ENCODE data around the gene TIGAR. TPM values are rescaled to one million over a fixed set of nuclear protein-coding genes. Genes with fewer than 3 reads are reported as not detected.

The TIGAR gene
- total and polyA plus RNA-seq, 2 donors (not counting 3 experiments of a cell fraction or from before 2014, with no cell fraction given) = 5.6 to 31.2 TPM

DNA sequence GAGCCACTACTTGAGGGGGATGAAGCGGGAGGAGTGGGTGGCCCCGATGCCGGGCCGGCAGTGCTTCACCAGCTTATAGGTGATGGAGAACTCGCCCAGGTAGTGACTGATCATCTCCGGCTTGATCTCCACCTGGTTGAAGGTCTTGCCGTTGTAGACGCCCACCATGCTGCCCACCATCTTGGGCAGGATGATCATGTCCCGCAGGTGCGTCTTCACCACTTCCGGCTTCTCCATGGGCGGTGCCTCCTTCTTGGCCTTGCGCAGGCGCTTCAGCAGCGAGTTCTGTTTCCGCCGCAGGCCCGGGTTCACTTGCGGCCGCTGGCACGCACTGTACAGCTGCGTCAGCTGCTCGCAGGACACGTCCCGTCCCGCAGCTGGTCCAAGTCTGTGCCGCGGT lies 3.4 kb downstream of the TIGAR start:
- no peaks in the 10 kb centered on the region for H3K36me3 ChIP-seq (ENCODE audit: control insufficient read depth in 2 of 2, extremely low read depth in 1 of 2, insufficient read depth in 2 of 2, low read length in 2 of 2)

More for the DNA sequence above, 3.4 kb downstream of the TIGAR start:
- no peak for FAIRE-seq
- dilution Hi-C loops (cut with MboI; ENCODE audit: extremely low pct_ligation_motif_present, low sequenced_read_pairs) (no loop called here), intact Hi-C loops (cut with micrococcal nuclease) (loop anchor here (5.0 kb wide), 1 partner anchor 213 kb away; the partner anchor contains the start of gene RAD51AP1)
- no peak for DNase-seq (ENCODE audit: low read depth, low spot score)
- no peak overlapping the region for H3K9ac ChIP-seq (replicated peaks; ENCODE audit: extremely low read depth, insufficient read depth, low read length)
- ChIA-PET POLR2A (no interaction called here), CTCF (interaction anchor here (0.7 kb wide), 1 partner anchor 18 kb away, joined by 3 read pairs; no protein-coding TSS in a partner anchor)
- H3K27me3 ChIP-seq (ENCODE audit: control insufficient read depth in 2 of 2, insufficient read depth in 2 of 2, low read length in 2 of 2) = no peaks in the 10 kb centered on the region
- no peak overlapping the region for H3K27ac ChIP-seq (ENCODE audit: insufficient read depth, low read depth, low read length)
- no peak overlapping the region for H3K4me3 ChIP-seq (replicated peaks in 1 of 3; ENCODE audit: insufficient read depth in 1 of 3, low read depth in 1 of 3, low read length in 3 of 3)
- peaks cover 12% of the 10 kb centered on the region for H3K4me1 ChIP-seq (ENCODE audit: control insufficient read depth, extremely low read depth, insufficient read depth, low read length)
- H3K79me2 ChIP-seq (ENCODE audit: control insufficient read depth, insufficient read depth, low read length) = peaks cover 44% of the 10 kb centered on the region
- H3K4me2 ChIP-seq (ENCODE audit: insufficient read depth, low read length) = no peak overlapping the region
- H3K9me3 ChIP-seq (replicated peaks; ENCODE audit: control insufficient read depth, insufficient read depth, low read length) = no peaks in the 10 kb centered on the region
- no peaks in the 10 kb centered on the region for H4K20me1 ChIP-seq (replicated peaks; ENCODE audit: control insufficient read depth, extremely low read depth, insufficient read depth, low read length)
- no peaks in the 10 kb centered on the region for H3K9me1 ChIP-seq (replicated peaks; ENCODE audit: control insufficient read depth, extremely low read depth, insufficient read depth, low read length)
- no peak overlapping the region for H2AFZ ChIP-seq (ENCODE audit: low read depth, low read length)
- TF ChIP-seq EZH2 (IDR thresholded peaks at IDR 0.05; ENCODE audit: borderline replicate concordance, low read depth, low read length, severe bottlenecking) (no peak), POLR2A (IDR thresholded peaks at IDR 0.05; ENCODE audit: low read depth, low read length) (no peak), JUN (IDR thresholded peaks at IDR 0.05; ENCODE audit: borderline replicate concordance, insufficient read depth, insufficient read length, low read depth) (no peak), GATA2 (IDR thresholded peaks at IDR 0.05; ENCODE audit: insufficient read depth, insufficient read length, low read depth, low read length) (no peak)
- TF ChIP-seq, protein P1, sequence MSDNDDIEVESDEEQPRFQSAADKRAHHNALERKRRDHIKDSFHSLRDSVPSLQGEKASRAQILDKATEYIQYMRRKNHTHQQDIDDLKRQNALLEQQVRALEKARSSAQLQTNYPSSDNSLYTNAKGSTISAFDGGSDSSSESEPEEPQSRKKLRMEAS (IDR thresholded peaks at IDR 0.05; ENCODE audit: insufficient read depth, insufficient read length) = no peak
- TF ChIP-seq, protein P2, sequence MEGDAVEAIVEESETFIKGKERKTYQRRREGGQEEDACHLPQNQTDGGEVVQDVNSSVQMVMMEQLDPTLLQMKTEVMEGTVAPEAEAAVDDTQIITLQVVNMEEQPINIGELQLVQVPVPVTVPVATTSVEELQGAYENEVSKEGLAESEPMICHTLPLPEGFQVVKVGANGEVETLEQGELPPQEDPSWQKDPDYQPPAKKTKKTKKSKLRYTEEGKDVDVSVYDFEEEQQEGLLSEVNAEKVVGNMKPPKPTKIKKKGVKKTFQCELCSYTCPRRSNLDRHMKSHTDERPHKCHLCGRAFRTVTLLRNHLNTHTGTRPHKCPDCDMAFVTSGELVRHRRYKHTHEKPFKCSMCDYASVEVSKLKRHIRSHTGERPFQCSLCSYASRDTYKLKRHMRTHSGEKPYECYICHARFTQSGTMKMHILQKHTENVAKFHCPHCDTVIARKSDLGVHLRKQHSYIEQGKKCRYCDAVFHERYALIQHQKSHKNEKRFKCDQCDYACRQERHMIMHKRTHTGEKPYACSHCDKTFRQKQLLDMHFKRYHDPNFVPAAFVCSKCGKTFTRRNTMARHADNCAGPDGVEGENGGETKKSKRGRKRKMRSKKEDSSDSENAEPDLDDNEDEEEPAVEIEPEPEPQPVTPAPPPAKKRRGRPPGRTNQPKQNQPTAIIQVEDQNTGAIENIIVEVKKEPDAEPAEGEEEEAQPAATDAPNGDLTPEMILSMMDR (IDR thresholded peaks at IDR 0.05; ENCODE audit: extremely low read depth in 1 of 2, insufficient read depth in 1 of 2, low read depth in 1 of 2, low read length in 2 of 2) = no peak
- no TSS peak for BruUV-seq (replicated peaks)
